ENCODE measurements around the gene VARS1. TPM values are rescaled to one million over a fixed set of nuclear protein-coding genes. Genes with fewer than 3 reads are reported as not detected.

VARS1 gene
- total and polyA plus RNA-seq, 2 of the 4 experiments (the other 2 are of a cell fraction), result 41.2 to 42.0 TPM

- Histone ChIP-seq H4K20me1 (ENCODE audit: insufficient read depth, low read length) (no peaks in the 10 kb centered on the region; the same call in 1 of the 2 replicates), H2BK120ac (ENCODE audit: low read depth, low read length) (peak overlapping the region; percentile 82), H3K9me1 (ENCODE audit: insufficient read depth, low read length) (no peaks in the 10 kb centered on the region; the same call in none of the 2 replicates), H2AK9ac (replicated peaks; ENCODE audit: low read depth, low read length, poor library complexity) (peak overlapping the region; percentile 100), H3K18ac (ENCODE audit: low read depth, low read length) (peak overlapping the region; percentile 79), H4K91ac (ENCODE audit: insufficient read depth, low read depth, low read length) (peak overlapping the region; percentile 96), H3K79me1 (ENCODE audit: low read depth in 1 of 2, low read length in 2 of 2) (peaks cover 8 to 24% of the 10 kb centered on the region in 2 experiments), H3K56ac (ENCODE audit: extremely low read depth, insufficient read depth, low read length) (peak overlapping the region; percentile 97), H4K5ac (ENCODE audit: low read depth, low read length) (peak overlapping the region; percentile 57), H3K27ac (ENCODE audit: insufficient read depth, low read length) (peak overlapping the region; percentile 98), H3K4me3 (ENCODE audit: insufficient read depth, low read depth, low read length) (peak overlapping the region; percentile 49), H3K4me1 (ENCODE audit: control insufficient read depth, insufficient read depth, low read length) (peaks cover 3% of the 10 kb centered on the region), H3K9me3 (ENCODE audit: control insufficient read depth, insufficient read depth, low read length) (no peaks in the 10 kb centered on the region), H2BK5ac (ENCODE audit: low read depth, low read length, poor library complexity, severe bottlenecking) (peak overlapping the region; percentile 91), H3K23ac (ENCODE audit: low read depth, low read length) (peak overlapping the region; percentile 82), H2AFZ (replicated peaks; ENCODE audit: low read length, poor library complexity) (peak overlapping the region; percentile 90), H4K8ac (ENCODE audit: low read depth in 2 of 2, low read length in 2 of 2) (peak overlapping the region; percentile 83 to 99), H3K36me3 (ENCODE audit: control insufficient read depth, insufficient read depth, low read length) (no peaks in the 10 kb centered on the region), H2BK15ac (ENCODE audit: low read depth, low read length) (peak overlapping the region; percentile 94; the same call in 1 of the 3 replicates), H3K14ac (replicated peaks; ENCODE audit: low read depth, low read length) (peak overlapping the region; percentile 87), H3K4me2 (ENCODE audit: low read depth, low read length) (peak overlapping the region; percentile 86), H3K9ac (ENCODE audit: low read depth, low read length) (peak overlapping the region; percentile 69), H2BK20ac (ENCODE audit: low read depth, low read length) (no peak overlapping the region), H2AK5ac (ENCODE audit: low read depth, low read length) (peak overlapping the region; percentile 94), H3K27me3 (ENCODE audit: control insufficient read depth, insufficient read depth, low read length) (no peaks in the 10 kb centered on the region), H3K4ac (ENCODE audit: low read depth, low read length) (peak overlapping the region; percentile 97)
- no TSS peak for BruUV-seq (replicated peaks)
- TF ChIP-seq MAZ (IDR thresholded peaks at IDR 0.05; ENCODE audit: borderline replicate concordance, low read depth, low read length), result peak; percentile 70; the same call in 1 of the 2 replicates
- no peak for TF ChIP-seq NFE2L2 (IDR thresholded peaks at IDR 0.05; ENCODE audit: low read depth, low read length)
- POLR2A ChIA-PET (ENCODE audit: unreplicated experiment), result interaction anchor here (0.5 to 2.0 kb wide), 3 partner anchors 8 to 21 kb away, joined by 3 to 11 read pairs (median 10); partner anchors contain the start of genes HSPA1B and LSM2
- CTCF ChIA-PET, result no interaction called here
- in situ Hi-C loops (cut with MboI; ENCODE audit: low sequenced_read_pairs) (no loop called here), intact Hi-C loops (cut with micrococcal nuclease) (no loop called here), dilution Hi-C loops (cut with HindIII; ENCODE audit: low sequenced_read_pairs, unreplicated experiment) (no loop called here)
- 0% methylated on average over 5 of the region's 13 CpGs; no CpG with 5 or more reads in 1 of the 2 experiments for WGBS, 2 experiments (ENCODE audit: extremely low coverage in 2 of 2, insufficient read length in 1 of 2)
- DNase-seq, result peak; percentile 97
- ATAC-seq (ENCODE audit: low read depth), result peak; percentile 85
Observed at GRCh38 chr6:31814677-31815024, 19.1 kb upstream of the VARS1 start.

All from IMR-90 (cell line).